GM21825 (cell line): ENCODE measurements around the gene MDM2.
A peak's percentile ranks its signal among the peaks of the same experiment; 100 is the strongest.
"Not testable (repeated sequence)": the region's sequence is repeated elsewhere in the genome, so short reads cannot be mapped to it uniquely, and the experiment has no call there.

Source experiments
- ATAC-seq: cut with Tn5 transposase; IDR thresholded peaks from one replicate; pipeline ENCODE4 v1.9.1; 2021; ENCODE audit warnings: mild to moderate bottlenecking, moderate library complexity; ENCODE audit not compliant: unreplicated experiment

Gene MDM2

DNA sequence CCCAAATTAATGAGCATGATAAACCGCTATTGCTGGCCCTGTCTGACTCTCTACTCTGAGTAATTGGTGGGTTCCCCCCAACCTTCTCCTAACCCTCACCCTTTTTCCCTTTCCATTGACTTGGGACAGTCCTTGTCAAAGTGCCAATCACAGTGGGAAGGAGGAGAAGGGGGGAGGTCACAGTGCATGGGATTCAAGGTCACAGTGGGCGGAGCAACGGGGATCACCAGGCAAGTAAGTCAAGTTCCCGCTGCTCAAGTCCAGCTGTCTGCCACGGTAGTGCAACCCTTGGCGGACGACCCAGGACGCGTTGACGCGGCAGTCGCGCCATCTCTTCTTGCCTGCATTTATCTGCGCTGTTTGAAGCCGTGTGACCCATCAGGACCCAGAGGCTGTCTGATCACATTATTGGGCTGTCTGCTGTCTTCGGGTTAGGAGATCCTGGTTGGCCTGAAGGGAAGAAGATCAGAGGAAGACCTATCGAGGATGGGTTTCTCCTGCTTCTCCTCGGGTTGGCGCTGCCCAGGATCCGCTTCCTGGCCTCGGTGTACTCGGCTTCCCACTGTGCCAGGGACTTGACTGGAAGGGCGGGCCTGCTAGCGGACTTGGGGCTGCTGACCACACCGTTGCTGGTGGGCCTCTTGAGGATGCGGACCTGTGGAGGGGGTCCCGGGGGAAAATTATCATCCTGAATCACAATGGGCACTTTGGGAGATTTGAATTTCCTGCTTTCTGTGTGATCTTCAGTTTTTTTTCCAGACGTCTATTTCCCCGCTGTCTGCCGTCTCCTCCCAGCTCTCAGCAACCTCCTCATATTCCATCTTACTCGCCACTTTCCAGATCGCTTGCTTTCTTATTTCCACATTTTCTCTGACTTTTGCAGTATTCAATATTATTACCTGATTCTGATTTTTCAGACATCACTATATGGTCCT lies 3.1 kb upstream of the MDM2 start:
- ATAC-seq: no peak

DNA sequence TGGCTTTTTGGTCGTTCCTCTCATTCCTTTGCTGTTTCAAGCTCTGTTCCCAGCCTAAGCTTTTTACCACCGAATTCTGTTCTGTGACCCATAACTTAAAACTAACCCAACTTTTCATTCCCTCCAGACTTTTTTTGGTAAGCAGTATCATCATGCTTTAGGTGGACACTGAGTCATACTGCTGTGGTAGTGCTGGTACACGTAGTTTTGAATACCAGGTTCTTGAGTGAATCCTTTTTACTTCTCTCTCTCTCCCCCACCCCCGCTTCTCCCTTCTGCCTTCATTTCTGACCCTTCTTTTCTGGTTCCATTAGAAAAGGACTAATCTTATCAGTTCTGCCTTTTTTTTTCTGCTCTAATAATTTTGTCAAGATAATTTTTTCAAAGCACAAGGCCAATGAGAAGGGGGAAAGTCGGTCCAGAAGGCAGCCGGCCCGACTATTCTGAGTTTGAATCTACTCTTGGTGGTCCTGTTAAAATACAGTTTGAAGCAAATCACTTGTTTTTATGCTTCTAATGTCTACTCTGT lies 2.3 kb upstream of the MDM2 start:
- no peak for ATAC-seq

DNA sequence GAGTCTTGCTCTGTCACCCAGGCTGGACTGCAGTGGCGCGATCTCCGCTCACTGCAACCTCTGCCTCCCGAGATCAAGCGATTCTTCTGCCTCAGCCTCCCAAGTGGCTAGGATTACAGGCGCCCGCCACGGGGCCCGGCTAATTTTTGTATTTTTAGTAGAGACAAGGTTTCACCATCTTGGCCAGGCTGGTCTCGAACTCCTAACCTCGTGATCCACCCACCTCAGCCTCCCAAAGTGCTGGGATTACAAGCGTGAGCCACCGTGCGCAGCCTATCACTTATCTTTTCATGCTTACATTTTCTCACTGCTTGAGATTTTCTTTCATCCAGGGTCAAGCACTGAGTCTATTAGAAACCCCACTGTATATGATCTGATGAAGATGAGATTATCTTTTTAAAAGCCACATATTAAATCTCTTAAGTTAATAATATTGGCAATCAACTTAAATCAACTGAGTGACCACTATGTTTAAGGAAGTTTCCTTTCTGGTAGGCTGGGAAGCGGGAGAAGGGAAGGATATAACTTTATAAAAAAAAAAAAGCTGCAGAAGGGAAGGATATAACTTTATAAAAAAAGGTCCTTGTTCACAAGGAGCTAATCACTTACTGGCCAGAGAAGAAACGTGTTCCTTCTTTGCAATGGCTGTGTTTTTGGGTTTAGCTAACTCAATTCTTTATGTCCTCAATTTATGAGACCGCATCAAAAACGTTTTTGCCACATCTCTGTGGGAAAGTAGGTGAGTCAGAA lies 1.3 kb upstream of the MDM2 start:
- ATAC-seq: no peak

DNA sequence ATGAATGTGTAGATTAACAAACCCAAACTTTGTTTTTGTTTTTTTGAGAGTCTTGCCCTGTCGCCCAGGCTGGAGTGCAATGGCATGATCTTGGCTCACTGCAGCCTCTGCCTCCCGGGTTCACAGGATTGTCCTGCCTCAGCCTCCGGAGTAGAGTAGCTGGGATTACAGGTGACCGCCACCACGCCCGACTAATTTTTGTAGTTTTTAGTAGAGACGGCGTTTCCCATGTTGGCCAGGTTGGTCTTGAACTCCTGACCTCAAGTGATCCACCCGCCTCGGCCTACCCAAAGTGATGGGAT lies 752 bp upstream of the MDM2 start:
- not testable (repeated sequence) for ATAC-seq

DNA sequence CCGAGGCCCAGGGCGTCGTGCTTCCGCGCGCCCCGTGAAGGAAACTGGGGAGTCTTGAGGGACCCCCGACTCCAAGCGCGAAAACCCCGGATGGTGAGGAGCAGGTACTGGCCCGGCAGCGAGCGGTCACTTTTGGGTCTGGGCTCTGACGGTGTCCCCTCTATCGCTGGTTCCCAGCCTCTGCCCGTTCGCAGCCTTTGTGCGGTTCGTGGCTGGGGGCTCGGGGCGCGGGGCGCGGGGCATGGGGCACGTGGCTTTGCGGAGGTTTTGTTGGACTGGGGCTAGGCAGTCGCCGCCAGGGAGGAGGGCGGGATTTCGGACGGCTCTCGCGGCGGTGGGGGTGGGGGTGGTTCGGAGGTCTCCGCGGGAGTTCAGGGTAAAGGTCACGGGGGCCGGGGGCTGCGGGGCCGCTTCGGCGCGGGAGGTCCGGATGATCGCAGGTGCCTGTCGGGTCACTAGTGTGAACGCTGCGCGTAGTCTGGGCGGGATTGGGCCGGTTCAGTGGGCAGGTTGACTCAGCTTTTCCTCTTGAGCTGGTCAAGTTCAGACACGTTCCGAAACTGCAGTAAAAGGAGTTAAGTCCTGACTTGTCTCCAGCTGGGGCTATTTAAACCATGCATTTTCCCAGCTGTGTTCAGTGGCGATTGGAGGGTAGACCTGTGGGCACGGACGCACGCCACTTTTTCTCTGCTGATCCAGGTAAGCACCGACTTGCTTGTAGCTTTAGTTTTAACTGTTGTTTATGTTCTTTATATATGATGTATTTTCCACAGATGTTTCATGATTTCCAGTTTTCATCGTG lies 612 bp downstream of the MDM2 start:
- peak; percentile 48 for ATAC-seq

DNA sequence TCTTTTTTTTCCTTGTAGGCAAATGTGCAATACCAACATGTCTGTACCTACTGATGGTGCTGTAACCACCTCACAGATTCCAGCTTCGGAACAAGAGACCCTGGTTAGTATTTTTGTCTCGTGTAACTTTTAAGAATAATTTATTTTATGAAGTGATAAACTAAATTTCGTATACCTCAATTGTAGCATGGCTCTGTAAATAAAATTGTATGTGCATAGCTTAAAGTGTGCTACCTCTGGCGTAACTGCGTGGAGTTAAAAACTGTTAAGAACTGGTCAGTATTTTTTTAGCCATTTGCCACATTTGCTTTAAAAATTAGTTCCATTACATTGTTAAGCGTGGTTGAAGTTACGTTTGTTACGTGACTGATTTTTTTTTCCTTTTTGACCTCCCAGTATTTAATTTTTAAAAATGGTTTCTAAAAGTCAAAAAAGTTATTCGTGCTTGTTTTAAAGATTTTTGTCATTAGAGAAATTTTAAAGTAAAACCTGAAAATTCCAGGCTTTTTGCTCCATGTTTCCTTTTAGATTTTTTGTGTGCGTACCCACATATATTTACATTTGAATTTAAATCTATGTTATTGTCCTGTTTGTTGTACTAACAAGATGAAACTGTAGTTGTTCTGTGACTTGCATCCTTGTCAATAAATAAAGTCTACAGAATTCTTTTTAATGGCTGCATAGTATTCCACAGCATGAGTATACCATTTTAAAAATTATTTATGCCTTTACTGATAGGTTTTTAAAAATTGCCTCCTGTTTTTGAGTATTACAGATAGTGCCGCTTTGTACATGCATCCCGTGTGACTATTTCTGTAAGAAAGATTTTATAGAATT lies 1.4 kb downstream of the MDM2 start:
- ATAC-seq: no peak

DNA sequence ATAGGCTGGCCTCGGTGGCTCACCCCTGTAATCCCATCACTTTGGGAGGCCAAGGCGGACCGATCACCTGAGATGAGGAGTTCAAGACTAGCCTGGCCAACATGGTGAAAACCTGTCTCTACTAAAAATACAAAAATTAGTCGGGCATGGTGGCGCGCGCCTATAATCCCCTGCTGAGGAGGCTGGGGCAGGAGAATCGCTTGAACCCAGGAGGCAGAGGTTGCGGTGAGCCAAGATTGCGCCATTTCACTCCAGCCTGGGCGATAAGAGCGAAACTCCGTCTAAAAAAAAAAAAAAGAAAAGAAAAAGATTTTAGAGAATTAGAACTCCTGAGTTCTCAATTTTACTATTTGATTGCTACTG lies 2.0 kb downstream of the MDM2 start:
- not testable (repeated sequence) for ATAC-seq

DNA sequence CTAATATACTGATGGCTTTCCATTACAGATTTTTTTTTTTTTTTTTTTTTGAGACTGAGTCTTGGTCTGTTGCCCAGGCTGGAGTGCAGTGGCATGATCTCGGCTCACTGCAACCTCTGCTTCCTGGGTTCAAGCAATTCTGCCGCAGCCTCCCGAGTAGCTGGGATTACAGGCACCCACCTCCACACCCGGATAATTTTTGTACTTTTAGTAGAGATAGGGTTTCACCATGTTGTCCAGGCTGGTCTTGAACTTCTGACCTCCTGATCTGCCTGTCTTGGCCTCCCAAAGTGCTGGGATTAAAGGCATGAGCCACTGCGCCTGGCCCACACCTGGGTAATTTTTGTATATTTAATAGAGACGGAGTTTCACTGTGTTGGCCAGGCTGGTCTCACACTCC lies 3.6 kb downstream of the MDM2 start:
- not testable (repeated sequence) for ATAC-seq

DNA sequence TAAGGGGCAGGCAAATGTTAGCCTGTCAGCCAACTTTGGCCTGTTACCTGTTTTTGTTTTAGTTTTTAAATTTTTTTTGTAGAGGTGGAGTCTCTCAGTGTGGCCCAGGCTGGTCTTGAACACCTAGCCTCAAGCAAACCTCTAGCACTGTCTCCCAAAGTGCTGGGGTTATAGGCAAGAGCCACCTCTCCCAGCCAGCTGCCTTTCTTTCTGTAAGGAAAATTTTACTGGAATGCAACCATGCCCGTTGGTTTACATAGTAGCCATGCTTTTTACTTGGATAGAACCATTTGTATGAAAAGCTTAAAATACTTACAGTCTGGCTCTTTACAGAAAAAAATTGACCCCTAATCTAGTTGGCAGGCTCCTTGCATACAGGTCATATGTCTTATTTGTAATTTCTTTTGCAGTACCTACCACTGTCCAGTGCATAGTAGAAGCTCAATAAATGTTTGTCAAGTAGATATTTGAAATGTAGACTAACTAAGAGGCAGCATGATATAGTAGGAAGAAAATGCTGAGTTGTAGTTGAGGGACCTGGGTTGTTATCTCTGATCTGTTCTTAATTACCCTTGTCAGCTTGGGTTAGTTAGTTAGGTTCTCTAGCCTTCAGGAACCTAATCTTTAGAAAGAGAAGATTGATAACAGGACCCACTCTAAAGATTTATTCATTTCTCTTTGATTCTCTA lies 4.7 kb downstream of the MDM2 start:
- ATAC-seq: no peak

DNA sequence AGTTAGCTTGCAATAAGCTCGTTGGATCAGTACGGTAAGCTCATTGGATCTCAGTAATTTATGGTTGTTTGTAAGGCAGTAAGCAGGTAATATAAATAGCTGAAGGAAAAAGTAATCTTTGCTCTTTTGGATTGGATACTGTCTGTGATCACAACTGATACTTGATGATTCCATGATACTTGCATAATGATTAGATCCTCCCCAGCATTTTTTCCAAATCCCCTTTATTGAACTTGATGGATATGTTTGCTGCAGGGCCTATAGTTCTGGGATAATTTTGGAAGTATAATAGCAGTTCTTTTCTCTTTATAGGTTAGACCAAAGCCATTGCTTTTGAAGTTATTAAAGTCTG lies 5.2 kb downstream of the MDM2 start:
- no peak for ATAC-seq

DNA sequence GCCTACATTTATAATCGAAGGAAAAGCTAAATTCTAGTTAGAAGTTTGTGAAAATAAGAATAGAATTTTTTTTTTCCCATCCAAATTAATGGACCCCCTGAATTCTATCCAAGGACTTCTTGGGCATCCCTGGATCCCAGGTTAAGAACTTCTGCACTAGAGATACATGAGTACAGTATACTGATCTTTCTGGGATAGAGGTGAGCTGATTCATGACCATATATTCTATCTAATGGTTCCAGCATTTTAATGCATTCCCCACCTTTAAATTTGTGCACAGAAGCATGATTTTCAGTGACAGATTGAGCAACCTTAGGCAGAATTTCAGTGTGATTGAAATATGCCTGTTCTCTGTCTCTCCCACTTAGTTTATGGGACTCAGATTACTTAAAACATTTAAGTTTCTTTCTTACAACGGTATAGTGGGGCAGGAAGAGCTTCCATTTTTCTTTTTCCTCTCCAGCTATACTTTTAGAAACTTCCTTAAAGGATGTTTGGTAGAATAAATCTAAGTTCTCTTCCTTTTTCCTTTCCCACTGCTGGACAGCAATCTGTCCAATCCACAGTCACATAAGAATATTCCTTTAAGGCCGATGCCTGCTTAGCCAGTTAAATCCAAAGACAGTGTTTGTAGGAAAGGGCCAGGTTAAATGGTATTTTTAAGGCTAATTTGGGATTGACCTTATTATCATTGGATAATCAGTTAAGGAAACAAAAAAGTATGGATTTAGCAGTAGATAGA lies 6.7 kb downstream of the MDM2 start:
- ATAC-seq: no peak

DNA sequence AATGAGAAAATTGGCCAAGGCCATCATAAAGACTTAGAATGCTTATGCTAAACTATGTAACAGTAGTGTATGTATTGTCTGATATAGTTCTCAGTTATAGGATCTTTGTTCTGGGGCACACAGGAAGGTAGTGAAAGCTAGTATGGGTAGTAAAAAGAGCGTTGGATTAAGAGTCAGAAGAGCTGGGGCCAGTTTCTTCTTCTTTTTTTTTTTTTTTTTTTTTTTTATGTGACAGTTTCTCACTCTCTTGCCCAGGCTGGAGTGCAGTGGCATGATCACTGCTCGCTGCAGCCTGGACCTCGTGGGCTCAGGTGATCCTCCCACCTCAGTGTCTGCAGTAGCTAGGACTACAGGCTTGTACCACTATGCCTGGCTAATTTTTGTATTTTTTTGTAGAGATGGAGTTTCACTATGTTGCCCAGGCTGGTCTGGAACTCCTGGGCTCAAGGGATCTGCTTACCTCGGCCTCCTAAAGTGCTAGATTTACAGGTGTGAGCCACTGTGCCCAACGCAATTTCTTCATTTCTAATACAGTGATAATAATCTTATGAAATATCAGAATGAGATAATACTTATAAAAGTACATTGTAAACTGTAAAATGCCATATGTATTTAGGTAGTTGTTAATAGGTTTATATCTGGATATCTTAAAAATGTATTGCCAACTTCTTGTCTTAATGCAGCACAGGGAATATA lies 7.4 kb downstream of the MDM2 start:
- no peak for ATAC-seq

DNA sequence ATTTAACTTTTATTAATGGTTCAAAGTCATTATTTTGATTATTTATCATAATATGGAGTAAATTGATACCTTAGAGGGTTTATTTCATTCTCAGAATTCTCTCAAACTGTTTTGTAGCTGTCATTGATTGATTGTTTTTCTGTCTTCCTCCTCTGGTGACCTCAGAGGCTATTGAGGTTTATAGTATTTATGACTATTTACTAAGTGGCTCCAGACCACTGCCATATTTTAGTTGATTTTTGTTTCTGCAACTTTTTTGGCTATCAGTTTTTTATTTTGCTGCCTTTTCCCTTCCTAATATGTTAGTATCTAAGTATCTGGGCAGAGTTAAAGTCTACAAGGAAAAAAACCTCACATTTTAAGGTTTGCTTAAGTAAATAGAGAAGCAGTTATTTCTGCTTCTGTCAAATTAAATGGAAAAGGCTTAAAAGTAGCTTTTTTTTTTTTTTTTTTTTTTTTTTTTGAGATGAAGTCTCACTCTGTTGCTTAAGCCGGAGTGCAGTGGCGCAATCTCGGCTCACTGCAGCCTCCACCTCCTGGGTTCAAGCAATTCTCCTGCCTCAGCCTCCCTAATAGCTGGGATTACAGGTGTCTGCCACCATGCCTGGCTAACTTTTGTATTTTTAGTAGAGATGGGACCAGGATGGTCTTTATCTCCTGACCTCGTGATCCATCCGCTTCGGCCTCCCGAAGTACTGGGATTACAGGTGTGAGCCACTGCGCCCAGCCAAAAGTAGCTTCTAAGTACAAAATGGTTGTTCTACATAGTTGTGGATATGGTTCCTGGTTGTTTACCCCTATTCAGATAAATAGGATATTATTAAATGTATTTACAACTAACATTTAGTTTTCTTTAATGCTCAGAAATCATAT lies 8.2 kb downstream of the MDM2 start:
- no peak for ATAC-seq

DNA sequence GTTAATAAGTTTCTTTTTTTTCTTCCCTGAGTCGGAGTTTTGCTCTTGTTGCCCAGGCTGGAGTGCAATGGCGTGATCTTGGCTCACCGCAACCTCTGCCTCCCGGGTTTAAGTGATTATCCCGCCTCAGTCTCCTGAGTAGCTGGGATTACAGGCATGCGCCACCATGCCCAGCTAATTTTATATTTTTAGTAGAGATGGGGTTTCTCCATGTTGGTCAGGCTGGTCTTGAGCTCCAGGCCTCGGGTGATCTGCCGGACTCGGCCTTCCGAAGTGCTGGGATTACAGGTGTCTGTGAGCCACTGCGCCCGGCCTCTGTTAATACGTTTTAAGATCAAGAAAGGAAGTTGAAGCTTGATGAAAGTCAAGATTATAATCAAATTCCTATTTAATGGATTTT lies 11.5 kb downstream of the MDM2 start:
- ATAC-seq: not testable (repeated sequence)

DNA sequence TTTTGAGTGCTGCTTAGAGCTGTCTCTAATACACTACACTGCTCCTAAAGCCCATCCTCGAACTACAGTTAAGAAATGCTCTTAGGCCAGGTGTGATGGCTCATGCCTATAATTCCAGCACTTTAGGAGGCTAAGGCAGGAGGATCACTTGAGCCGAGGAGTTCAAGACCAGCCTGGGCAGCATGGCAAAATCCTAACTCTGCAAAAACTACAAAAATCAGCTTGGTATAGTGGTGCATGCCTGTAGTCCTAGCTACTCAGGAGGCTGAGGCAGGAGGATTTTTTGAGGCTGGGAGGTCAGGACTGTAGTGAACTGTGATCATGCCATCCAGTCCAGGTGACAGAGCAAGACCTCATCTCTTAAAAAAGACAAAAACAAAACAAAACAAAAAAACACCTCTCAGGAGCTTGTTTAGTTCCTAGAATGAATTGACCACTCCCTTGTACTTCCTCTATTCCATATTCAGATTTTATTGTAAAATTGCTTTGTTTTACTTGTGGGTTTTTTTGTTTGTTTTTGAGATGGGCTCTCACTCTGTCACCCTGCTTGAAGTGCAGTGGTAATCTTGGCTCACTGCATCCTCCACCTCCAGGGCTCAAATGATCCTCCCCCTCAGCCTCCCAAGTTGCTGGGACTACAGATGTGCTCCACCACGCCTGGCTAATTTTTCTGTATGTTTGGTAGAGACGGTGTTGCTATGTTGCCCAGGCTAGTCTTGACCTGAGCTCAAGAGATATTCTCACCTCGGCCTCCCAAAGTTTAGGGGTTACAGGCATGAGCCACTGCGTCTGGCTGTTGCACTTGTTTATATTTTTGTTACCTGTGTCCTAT lies 13.6 kb downstream of the MDM2 start:
- no peak for ATAC-seq

DNA sequence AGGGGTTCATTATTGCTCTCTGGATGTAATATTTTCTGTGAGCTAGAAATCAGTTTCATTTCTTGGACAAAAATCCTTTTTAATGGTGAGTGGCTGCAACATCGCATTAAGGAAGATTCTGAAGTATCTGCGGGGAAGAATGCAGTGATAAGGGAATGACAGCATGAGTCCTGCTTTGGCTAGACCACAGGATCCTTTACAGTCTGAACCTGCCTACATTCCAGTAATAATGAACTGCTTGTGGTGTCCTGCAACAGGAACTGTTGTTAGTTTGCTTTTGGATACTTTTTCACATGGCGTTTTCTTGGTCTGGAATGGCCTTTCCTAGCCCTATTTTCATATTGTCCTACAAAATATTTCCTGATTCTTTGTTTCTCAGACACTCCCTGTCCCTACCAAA lies 15.7 kb downstream of the MDM2 start:
- no peak for ATAC-seq

DNA sequence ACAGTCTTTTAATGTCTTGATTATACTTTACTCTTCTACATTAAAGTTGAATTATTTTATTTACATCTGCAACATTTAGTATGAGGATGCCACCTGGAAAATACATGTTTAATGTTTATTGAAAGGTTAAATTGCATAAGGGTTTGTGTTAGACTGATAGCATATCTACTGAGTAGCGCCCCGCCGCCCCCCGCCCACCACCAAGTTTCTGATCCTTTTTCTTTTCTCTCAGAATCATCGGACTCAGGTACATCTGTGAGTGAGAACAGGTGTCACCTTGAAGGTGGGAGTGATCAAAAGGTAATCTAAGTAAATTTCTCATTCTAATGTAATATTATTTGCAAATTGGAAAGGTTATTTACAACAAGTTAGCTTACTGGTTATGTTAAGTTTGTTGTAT lies 16.2 kb downstream of the MDM2 start:
- no peak for ATAC-seq
